NCI-H345 (cell line): Measurements from ENCODE around the gene ERBB2.

Experiments used
- DNase-seq: peaks from one replicate; lab custom pipeline; 2025; lab: John Stamatoyannopoulos, UW

The ERBB2 gene

GRCh38 chr17:39726617-39727016, 26.8 kb downstream of the ERBB2 start:
- no peak for DNase-seq

- DNase-seq: no peak
Measured at GRCh38 chr17:39727556-39727955, 27.7 kb downstream of the ERBB2 start.

GRCh38 chr17:39729280-39729851, 29.5 kb downstream of the ERBB2 start:
- no peak for DNase-seq

- DNase-seq: peak; percentile 88
Measured at GRCh38 chr17:39730095-39730921, 30.4 kb downstream of the ERBB2 start, which contains the start of gene MIEN1. Gene MIEN1 (minus strand): TSS chr17:39730532. CDS start chr17:39730495, 37 bp downstream.

- DNase-seq: no peak
Measured at GRCh38 chr17:39732586-39732985, 32.7 kb downstream of the ERBB2 start.

GRCh38 chr17:39735882-39736281, 36.0 kb downstream of the ERBB2 start:
- DNase-seq: no peak

DNA sequence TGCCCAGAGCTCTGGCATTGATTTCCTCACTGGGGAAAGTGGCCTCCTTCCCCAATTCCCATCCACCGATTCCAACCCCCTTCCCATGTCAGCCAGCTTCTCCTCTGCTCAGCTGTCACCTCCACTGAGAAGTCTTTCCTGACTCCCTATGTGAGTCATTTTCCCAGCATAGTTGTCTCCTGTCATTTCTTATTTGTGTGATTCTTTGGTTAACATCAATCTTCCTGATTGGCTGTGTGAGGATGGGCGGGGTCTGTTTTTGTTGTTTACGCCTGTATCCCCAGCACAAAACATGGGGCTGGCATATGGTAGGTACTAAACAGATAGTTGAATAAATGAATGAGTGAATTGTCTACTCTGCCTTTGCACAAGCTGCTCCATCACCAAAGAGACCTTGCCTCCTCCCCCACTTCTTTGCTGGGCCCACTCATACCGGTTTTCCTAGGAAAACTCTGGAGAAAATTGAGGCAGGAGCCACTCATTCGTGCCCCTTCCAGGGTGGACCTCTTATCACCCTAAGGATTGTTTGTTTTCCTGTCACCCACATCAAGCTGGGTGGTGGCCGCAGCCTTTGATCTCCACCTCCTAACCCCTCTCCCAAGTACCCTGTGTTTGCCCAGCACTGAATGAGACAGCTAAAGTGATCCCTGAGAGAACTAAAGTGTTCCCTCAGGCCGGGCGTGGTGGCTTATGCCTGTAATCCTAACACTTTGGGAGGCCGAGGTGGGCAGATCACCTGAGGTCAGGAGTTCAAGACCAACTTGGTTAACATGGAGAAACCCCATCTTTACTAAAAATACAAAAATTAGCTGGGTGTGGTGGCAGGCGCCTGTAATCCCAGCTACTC, 36.7 kb downstream of the ERBB2 start:
- no peak for DNase-seq

DNA sequence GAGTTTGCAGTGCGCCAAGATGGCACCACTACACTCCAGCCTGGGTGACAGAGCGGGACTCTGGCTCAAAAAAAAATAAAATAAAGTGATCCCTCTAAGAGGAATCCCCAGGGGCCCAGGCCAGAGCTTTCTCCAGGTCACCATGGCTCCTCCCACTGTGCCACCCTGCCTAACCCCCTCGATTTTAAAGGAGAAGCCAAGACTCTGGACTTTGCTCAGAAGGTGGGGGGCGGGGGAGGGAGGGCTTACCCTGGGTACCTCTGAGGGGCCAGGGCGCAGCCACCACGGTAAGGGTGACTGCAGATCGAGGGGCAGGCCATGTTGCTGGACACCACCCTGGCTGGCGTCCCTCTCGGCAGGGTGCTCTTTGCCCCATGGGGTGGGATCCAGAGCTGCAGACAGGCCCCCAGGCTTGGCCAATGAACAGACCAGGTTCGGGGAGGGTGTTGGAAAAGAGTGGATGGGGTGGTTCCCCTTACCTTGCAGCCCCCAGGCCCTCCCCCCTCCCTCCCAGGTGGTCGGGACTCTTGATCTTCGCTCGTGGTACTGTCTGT, 37.4 kb downstream of the ERBB2 start:
- no peak for DNase-seq

DNA sequence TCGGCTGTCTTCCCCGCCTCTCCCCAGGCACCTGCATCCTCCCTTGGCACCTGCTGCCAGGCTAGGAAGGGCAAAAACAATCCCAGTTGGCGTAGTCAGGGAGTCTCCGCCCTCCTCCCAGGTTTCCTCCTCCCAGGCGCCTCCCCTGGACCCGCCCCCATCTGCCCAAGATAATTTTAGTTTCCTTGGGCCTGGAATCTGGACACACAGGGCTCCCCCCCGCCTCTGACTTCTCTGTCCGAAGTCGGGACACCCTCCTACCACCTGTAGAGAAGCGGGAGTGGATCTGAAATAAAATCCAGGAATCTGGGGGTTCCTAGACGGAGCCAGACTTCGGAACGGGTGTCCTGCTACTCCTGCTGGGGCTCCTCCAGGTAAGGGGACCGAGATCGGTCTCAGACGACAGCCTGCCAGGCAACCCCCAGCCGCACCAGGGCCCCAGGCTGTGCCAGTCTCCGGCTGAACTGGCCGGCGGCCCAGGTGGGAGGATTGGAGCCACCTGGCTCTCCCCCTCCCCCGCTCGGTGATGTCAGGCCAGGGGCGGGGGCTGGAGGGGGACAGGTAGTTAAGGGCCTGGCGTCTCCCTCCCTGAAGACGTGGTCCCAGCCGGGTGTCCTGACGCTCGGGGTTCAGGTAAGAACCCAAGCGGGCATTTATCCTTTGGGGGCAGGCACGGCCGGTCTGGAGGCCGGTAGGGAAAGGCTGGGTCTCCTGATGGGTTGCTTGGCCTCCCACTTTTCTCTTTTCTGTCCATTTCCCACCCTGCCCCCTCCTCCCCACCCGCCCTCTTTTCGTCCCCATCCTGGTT, 38.1 kb downstream of the ERBB2 start, which contains the start of gene GRB7:
Gene GRB7, plus strand, starts transcription at position 179 of the 808 bp plus-strand sequence. CDS start 4,364 bp downstream, outside the sequence.
- peak; percentile 88 for DNase-seq

- peak; percentile 66 for DNase-seq
Measured at GRCh38 chr17:39738568-39738901, 38.7 kb downstream of the ERBB2 start.

DNA sequence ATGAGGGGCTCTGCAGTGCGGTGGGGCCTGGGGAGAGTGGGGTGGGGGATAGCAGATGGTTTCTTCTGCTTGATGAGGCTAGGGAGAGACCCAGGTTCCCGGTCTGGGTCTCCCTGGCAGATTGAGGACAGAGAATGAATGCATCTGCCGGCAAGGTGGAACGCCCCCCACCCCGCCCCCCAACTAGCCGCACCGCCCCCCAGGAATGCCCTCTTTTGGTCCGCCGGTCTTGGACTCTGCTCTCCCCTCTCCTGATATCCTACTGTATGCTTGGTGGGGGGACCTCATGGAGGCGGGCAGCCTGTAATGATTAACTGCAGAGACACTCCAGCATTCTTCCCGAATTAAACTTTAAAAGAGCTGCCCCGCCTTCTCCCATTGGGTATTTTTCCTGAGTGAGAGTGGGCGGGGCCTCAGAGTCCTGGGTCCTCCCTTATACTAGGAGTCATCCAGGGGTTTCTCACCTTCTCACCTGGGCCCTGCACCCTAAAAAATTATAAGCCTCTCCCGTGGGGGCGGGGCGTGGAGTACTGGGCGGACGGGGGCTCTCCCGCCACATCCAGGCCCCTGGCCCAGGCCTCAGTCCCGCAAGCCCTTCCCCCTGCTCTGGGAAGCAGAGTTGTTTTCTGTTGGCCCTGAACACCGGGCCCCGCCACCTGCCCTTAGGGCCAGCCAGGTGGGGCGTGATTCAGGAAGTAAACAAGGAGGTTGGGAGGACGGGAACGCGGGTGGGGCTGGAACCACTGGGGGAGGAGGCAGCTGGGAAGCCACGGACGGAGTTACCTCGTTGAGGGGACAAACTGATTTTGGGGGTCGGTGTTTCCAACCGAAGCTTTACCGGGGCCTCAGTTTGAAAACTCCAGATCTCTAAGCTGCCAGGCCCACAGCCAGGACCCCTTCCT, 39.4 kb downstream of the ERBB2 start:
- peak; percentile 69 for DNase-seq

DNA sequence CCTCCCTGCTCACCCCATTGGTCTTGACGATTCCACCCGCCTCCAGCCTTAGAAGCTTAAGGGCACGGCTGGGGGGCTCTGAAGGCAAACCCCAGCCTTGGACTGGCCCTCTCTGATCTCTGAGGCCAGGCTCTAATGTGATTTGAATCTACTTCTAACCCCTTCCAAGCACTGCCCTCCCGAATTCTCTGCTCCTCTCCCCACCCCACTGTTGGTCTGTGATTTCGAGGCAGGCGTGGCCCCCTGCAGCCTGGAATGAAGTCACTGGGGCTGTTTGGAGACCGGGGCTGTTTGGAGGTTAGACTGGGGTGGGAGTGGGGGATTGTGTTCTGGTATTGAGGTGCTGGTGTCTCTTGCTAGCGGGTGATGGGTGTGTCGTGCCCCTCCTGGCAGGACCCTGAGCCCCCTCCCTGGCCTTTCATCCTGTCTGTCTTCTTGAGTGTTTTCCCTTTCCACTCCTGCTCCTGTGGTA, 40.1 kb downstream of the ERBB2 start:
- no peak for DNase-seq

DNA sequence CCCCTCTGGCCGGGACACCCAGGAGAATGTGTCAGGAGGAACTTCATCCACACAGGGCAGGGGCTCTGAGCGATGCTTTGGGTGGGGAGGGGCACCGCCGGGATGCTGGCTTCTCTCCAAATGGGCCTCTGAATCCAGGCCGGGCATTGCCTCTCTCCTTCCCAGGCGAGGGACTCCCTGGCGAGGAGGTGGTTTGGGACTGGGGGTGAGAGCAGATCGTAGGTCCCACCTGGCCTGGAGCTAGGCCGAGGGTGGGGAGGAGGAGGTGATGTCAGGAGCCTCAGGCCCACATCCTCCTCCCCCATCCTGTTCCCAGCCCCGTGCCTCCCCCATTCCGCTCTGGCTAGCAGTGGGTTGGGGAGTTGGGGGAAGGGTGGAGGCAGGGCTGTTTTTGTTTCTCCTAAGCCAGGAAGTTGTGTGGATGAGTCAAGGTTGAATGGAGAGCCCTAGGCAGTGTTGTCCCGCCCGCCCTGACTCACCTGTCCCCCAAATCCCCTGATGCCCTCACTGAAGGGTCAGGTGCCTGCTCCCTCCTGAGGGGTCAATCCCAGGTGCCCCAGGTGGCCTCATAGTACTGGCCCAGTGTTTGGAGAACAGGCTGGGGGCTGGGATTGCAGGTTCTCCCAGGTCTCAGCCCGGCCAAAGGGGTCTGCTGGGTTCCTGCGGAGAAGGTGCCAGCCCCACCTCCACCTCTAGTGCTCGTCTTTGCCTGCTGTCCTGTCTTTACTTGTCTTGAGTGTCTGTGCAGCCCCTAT, 40.7 kb downstream of the ERBB2 start:
- no peak for DNase-seq

GRCh38 chr17:39742126-39742855, 42.4 kb downstream of the ERBB2 start:
- DNase-seq: no peak

- no peak for DNase-seq
Measured at GRCh38 chr17:39742856-39743436, 43.1 kb downstream of the ERBB2 start.

DNA sequence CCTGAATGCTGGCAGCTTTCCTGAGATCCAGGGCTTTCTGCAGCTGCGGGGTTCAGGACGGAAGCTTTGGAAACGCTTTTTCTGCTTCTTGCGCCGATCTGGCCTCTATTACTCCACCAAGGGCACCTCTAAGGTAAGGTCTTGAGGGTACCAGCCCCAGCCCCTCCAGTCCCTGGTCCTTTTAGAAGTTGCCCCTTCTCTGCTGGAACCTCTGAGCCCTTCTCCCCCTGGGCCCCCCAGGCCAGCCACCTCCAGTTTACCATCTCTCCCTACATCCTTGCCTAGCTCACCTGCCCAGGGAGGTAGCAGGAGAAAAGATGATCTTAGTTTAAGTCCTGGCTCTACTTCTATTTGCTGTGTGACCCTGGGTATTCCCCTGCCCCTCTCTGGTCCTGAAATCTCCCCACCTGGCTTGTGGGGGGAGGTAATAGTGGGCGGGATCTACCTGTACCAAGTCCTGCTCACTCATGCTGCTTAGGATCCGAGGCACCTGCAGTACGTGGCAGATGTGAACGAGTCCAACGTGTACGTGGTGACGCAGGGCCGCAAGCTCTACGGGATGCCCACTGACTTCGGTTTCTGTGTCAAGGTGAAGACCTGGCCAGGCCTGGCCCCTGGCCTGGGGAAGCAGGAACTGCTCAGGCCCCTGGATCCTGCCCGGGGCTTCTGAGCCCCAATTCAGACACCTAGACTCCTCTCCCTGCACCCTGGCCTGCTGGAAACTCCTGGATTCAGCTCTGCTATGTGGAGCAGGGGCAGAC, 44.4 kb downstream of the ERBB2 start:
- DNase-seq: no peak

- no peak for DNase-seq
Measured at GRCh38 chr17:39744836-39745215, 45.0 kb downstream of the ERBB2 start.
